ENCODE data around the gene USP9X.

USP9X gene

DNA sequence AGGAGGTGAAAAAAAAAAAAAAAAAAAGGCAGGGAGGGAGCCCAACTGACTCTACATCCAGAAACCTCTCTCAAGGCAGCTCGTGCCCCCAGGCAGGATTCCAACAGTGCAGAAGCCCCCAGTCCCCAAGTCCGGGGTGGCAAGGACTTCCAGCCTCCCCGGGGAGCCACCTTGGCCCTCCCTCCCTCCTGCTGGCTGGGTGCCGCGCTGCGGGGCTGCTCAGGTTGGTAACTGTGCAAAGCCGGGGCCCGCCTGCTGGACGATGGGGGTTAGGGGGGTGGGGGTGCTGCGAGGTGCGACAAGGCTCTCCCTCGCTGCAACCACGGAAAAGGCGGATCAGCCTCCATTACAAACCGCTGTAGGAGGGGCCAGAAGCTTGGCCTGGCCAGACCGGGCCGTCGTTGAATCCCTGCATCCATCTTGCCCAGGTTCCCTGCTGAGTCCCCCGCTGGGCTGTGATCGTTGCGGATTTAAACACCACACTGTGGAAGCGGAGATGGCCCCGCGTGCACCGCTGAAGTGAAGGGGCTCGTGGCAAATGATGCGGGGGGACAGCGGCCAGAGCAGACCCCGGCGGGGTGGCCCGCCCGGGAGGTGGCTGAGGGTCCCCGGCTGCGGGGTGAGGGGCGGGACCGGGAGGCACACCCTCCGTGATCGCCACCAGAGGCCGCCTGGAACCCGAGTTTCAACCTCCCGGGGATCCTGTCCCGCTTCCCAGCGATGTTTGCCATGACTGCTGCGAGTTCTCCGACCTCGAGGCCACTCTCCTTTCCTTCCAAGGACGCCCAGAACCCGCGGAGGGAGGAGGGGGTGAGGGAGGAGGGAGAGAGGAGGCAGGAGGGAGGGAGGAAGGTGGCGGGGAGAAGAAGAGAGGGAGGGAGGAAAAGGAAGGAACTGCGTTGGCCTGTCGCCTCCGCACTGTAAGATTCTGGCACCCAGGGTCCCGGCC, 190.7 kb downstream of the USP9X start (continued):
- peak; percentile 92 for TF ChIP-seq ZNF341 (tag by site-specific recombination; IDR thresholded peaks at IDR 0.05; ENCODE audit: low read depth)
- no peak for TF ChIP-seq ZNF169 (tag by site-specific recombination; IDR thresholded peaks at IDR 0.05)
- TF ChIP-seq KLF16 (tag by site-specific recombination; IDR thresholded peaks at IDR 0.05): peak; percentile 64
- TF ChIP-seq ZSCAN5A (tag by site-specific recombination; IDR thresholded peaks at IDR 0.05): no peak
- peak; percentile 97 for TF ChIP-seq GLIS2 (tag by site-specific recombination; IDR thresholded peaks at IDR 0.05)
- no peak for TF ChIP-seq ZNF548 (tag by site-specific recombination; IDR thresholded peaks at IDR 0.05)
- TF ChIP-seq ZNF311 (tag by site-specific recombination; IDR thresholded peaks at IDR 0.05; ENCODE audit: borderline replicate concordance): no peak
- TF ChIP-seq GFI1B (tag by site-specific recombination; IDR thresholded peaks at IDR 0.05): no peak; the same call in 1 of the 2 replicates
- TF ChIP-seq, protein P1, sequence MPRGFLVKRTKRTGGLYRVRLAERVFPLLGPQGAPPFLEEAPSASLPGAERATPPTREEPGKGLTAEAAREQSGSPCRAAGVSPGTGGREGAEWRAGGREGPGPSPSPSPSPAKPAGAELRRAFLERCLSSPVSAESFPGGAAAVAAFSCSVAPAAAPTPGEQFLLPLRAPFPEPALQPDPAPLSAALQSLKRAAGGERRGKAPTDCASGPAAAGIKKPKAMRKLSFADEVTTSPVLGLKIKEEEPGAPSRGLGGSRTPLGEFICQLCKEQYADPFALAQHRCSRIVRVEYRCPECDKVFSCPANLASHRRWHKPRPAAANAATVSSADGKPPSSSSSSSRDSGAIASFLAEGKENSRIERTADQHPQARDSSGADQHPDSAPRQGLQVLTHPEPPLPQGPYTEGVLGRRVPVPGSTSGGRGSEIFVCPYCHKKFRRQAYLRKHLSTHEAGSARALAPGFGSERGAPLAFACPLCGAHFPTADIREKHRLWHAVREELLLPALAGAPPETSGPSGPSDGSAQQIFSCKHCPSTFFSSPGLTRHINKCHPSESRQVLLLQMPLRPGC (tag by site-specific recombination; IDR thresholded peaks at IDR 0.05): 0 out of 2 replicates have a peak, but pooled peaks have one; percentile 11
- no peak for TF ChIP-seq ZNF184 (tag by site-specific recombination; IDR thresholded peaks at IDR 0.05)
- no peak for TF ChIP-seq ZNF530 (tag by site-specific recombination; IDR thresholded peaks at IDR 0.05; ENCODE audit: low read depth)
- no peak for TF ChIP-seq ZNF140 (tag by site-specific recombination; IDR thresholded peaks at IDR 0.05)
- TF ChIP-seq ZNF324 (tag by site-specific recombination; IDR thresholded peaks at IDR 0.05): no peak
- TF ChIP-seq, protein P2, sequence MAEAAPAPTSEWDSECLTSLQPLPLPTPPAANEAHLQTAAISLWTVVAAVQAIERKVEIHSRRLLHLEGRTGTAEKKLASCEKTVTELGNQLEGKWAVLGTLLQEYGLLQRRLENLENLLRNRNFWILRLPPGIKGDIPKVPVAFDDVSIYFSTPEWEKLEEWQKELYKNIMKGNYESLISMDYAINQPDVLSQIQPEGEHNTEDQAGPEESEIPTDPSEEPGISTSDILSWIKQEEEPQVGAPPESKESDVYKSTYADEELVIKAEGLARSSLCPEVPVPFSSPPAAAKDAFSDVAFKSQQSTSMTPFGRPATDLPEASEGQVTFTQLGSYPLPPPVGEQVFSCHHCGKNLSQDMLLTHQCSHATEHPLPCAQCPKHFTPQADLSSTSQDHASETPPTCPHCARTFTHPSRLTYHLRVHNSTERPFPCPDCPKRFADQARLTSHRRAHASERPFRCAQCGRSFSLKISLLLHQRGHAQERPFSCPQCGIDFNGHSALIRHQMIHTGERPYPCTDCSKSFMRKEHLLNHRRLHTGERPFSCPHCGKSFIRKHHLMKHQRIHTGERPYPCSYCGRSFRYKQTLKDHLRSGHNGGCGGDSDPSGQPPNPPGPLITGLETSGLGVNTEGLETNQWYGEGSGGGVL (tag by site-specific recombination; IDR thresholded peaks at IDR 0.05): peak; percentile 90
- TF ChIP-seq, protein P3, sequence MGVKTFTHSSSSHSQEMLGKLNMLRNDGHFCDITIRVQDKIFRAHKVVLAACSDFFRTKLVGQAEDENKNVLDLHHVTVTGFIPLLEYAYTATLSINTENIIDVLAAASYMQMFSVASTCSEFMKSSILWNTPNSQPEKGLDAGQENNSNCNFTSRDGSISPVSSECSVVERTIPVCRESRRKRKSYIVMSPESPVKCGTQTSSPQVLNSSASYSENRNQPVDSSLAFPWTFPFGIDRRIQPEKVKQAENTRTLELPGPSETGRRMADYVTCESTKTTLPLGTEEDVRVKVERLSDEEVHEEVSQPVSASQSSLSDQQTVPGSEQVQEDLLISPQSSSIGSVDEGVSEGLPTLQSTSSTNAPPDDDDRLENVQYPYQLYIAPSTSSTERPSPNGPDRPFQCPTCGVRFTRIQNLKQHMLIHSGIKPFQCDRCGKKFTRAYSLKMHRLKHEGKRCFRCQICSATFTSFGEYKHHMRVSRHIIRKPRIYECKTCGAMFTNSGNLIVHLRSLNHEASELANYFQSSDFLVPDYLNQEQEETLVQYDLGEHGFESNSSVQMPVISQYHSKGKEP (tag by site-specific recombination; IDR thresholded peaks at IDR 0.05): no peak
- no peak for TF ChIP-seq ZNF707 (tag by site-specific recombination; IDR thresholded peaks at IDR 0.05)
- TF ChIP-seq ZNF133 (tag by site-specific recombination; IDR thresholded peaks at IDR 0.05): no peak
- no peak for TF ChIP-seq ZNF837 (tag by site-specific recombination; IDR thresholded peaks at IDR 0.05)
- no peak; the same call in 1 of the 2 replicates for TF ChIP-seq ZNF639 (tag by site-specific recombination; IDR thresholded peaks at IDR 0.05)
- TF ChIP-seq MZF1 (tag by site-specific recombination; IDR thresholded peaks at IDR 0.05; ENCODE audit: borderline replicate concordance): no peak
- no peak for TF ChIP-seq ZNF175 (tag by site-specific recombination; IDR thresholded peaks at IDR 0.05)
- no peak for TF ChIP-seq ZNF791 (tag by site-specific recombination; IDR thresholded peaks at IDR 0.05)
- TF ChIP-seq ZNF585B (tag by site-specific recombination; IDR thresholded peaks at IDR 0.05): no peak
- peak; percentile 67 for TF ChIP-seq BCL11B (tag by site-specific recombination; IDR thresholded peaks at IDR 0.05; ENCODE audit: low read depth)
- no peak for TF ChIP-seq ZNF473 (tag by site-specific recombination; IDR thresholded peaks at IDR 0.05)
- TF ChIP-seq, protein P4, sequence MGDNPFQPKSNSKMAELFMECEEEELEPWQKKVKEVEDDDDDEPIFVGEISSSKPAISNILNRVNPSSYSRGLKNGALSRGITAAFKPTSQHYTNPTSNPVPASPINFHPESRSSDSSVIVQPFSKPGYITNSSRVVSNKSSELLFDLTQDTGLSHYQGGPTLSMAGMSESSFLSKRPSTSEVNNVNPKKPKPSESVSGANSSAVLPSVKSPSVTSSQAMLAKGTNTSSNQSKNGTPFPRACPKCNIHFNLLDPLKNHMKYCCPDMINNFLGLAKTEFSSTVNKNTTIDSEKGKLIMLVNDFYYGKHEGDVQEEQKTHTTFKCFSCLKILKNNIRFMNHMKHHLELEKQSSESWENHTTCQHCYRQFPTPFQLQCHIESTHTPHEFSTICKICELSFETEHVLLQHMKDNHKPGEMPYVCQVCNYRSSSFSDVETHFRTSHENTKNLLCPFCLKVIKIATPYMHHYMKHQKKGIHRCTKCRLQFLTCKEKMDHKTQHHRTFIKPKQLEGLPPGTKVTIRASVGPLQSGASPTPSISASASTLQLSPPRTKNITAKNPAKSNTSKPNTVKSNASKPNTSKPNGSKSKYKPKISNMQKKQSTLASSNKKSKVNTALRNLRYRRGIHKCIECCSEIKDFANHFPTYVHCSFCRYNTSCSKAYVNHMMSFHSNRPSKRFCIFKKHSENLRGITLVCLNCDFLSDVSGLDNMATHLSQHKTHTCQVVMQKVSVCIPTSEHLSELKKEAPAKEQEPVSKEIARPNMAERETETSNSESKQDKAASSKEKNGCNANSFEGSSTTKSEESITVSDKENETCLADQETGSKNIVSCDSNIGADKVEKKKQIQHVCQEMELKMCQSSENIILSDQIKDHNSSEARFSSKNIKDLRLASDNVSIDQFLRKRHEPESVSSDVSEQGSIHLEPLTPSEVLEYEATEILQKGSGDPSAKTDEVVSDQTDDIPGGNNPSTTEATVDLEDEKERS (tag by site-specific recombination; IDR thresholded peaks at IDR 0.05): no peak
- no peak for TF ChIP-seq ZNF274 (IDR thresholded peaks at IDR 0.05; ENCODE audit: low read length)
- no peak for TF ChIP-seq ZNF274 (tag by site-specific recombination; IDR thresholded peaks at IDR 0.05; ENCODE audit: borderline replicate concordance)
- TF ChIP-seq ZXDB (tag by site-specific recombination; IDR thresholded peaks at IDR 0.05): peak; percentile 79
